Parathyroid adenoma (tissue), 2 donors: ENCODE data around the gene SHISAL2A.
"Not testable (repeated sequence)": the region's sequence is repeated elsewhere in the genome, so short reads cannot be mapped to it uniquely, and the experiment has no call there.

Experiments
- H2AFZ ChIP-seq: fragments of 300-600 bp; sonication (generic); one replicate; pipeline ENCODE4 v1.7.0; 2017; ENCODE audit warnings: antibody characterized with exemption, mild to moderate bottlenecking
- H3K27ac ChIP-seq: fragments of 300-600 bp; sonication (generic); one replicate; pipeline ENCODE4 v1.7.0; 2017
- H3K27me3 ChIP-seq: fragments of 300-600 bp; sonication (generic); one replicate; pipeline ENCODE4 v1.7.0; 2017; ENCODE audit warnings: low read length; ENCODE audit not compliant: control insufficient read depth, insufficient read depth
- H3K36me3 ChIP-seq: fragments of 300-600 bp; sonication (generic); one replicate; pipeline ENCODE4 v1.7.0; 2017; ENCODE audit warnings: low read length; ENCODE audit not compliant: control insufficient read depth, insufficient read depth
- H3K4me1 ChIP-seq: fragments of 300-600 bp; sonication (generic); one replicate; pipeline ENCODE4 v1.7.0; 2017; ENCODE audit warnings: control low read depth
- H3K4me2 ChIP-seq: fragments of 300-600 bp; sonication (generic); one replicate; pipeline ENCODE4 v1.7.0; 2017; ENCODE audit warnings: low read length
- H3K4me3 ChIP-seq: fragments of 300-600 bp; sonication (generic); one replicate; pipeline ENCODE4 v1.7.0; 2017; ENCODE audit warnings: low read depth, low read length
- H3K79me2 ChIP-seq: fragments of 300-600 bp; sonication (generic); one replicate; pipeline ENCODE4 v1.7.0; 2017; ENCODE audit warnings: control low read depth
- H3K9ac ChIP-seq: fragments of 300-600 bp; sonication (generic); one replicate; pipeline ENCODE4 v1.7.0; 2017; ENCODE audit warnings: mild to moderate bottlenecking
- H3K9me3 ChIP-seq: fragments of 300-600 bp; sonication (generic); one replicate; pipeline ENCODE4 v1.7.0; 2017; ENCODE audit warnings: low read length; ENCODE audit not compliant: control insufficient read depth
- CTCF ChIP-seq: fragments of 300-600 bp; sonication (generic); IDR thresholded peaks from one replicate; pipeline ENCODE4 v1.7.0; 2017; ENCODE audit warnings: antibody characterized with exemption, mild to moderate bottlenecking
- donor health status: primary hyperparathyroidism.

SHISAL2A gene

DNA sequence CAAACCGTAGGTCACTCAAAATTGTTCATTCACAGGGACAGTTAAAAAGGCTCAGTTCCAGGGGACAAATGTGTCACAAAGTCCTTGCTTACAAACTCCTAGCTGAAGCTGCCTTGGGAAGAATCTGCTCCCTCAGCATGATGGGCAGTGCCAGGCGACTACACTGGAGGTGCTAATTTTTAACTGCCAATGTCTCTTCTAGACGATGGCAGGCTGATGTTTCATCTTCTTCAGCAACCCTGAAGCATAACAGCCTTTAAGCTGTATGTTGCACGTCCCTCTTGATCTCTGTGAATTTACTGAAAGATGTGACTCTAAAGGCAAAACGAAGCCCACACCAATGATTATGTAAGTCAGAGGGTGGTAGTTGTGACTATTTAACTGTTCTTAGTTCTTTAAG is 53.9 kb downstream of the SHISAL2A start:
- Histone ChIP-seq H2AFZ (no peak overlapping the region), H3K9me3 (no peaks in the 10 kb centered on the region), H3K27me3 (no peaks in the 10 kb centered on the region), H3K36me3 (no peaks in the 10 kb centered on the region), H3K4me1 (no peaks in the 10 kb centered on the region), H3K9ac (no peak overlapping the region), H3K4me3 (no peak overlapping the region), H3K27ac (no peak overlapping the region), H3K79me2 (no peaks in the 10 kb centered on the region), H3K4me2 (no peak overlapping the region)
- no peak for TF ChIP-seq CTCF

- no peaks in the 10 kb centered on the region for H3K36me3 ChIP-seq
Measured at GRCh38 chr1:52691821-52692220, 58.9 kb downstream of the SHISAL2A start.

DNA sequence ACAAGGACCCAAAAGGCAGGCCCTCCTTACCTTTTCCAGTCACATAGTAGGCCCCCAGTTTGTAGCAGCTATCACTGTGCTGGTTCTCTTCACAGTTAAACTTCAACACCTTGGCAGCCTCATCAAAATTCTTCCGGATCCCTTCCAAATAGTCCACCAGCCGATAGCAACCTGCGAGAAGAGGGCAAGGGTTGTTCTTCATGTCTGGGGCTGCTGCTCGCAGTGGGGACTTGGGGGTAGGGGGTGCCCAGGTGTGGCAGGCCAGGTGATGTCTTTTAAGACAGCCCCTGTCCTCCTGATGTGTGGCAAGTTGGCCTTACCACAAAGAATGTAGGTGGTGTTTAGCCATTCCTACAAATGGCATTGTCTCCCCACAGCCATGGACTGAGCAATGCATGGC is 59.7 kb downstream of the SHISAL2A start:
- Histone ChIP-seq H3K9ac (no peak overlapping the region), H3K27ac (no peak overlapping the region), H3K79me2 (no peaks in the 10 kb centered on the region), H3K27me3 (no peaks in the 10 kb centered on the region), H3K4me3 (no peak overlapping the region), H3K36me3 (no peaks in the 10 kb centered on the region), H2AFZ (no peak overlapping the region), H3K4me2 (no peak overlapping the region), H3K4me1 (no peaks in the 10 kb centered on the region), H3K9me3 (no peaks in the 10 kb centered on the region)
- no peak for TF ChIP-seq CTCF

More at GRCh38 chr1:52691821-52692220, 58.9 kb downstream of the SHISAL2A start:
- no peaks in the 10 kb centered on the region for H3K4me1 ChIP-seq
- no peaks in the 10 kb centered on the region for H3K79me2 ChIP-seq
- no peak overlapping the region for H3K9ac ChIP-seq
- H3K9me3 ChIP-seq: no peaks in the 10 kb centered on the region
- no peak overlapping the region for H2AFZ ChIP-seq
- no peak overlapping the region for H3K4me2 ChIP-seq
- no peak overlapping the region for H3K27ac ChIP-seq
- H3K27me3 ChIP-seq: no peaks in the 10 kb centered on the region
- no peak for TF ChIP-seq CTCF
- no peak overlapping the region for H3K4me3 ChIP-seq

DNA sequence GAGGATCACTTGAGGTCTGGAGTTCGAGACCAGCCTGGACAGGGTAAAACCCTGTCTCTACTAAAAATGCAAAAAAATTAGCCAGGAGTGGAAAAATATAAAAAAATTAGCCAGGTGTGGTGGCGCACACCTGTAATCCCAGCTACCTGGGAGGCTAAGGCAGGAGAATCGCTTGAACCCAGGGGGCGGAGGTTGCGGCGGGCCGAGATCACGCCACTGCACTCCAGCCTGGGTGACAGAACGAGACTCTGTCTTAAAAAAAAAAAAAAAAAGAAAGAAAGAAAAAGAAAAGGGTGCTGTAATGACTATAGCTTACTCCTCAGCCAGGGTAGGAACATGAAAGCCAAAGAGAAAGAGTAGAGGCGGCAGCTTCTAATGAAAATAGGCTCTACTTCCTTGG is 60.4 kb downstream of the SHISAL2A start:
- H3K27ac ChIP-seq, H3K9ac ChIP-seq, H3K79me2 ChIP-seq, H3K4me3 ChIP-seq, H2AFZ ChIP-seq, H3K27me3 ChIP-seq, H3K4me1 ChIP-seq, H3K9me3 ChIP-seq, H3K36me3 ChIP-seq, H3K4me2 ChIP-seq: not testable (repeated sequence)

- Histone ChIP-seq H3K9me3 (no peaks in the 10 kb centered on the region), H3K4me3 (no peak overlapping the region), H3K27ac (no peak overlapping the region), H3K79me2 (no peaks in the 10 kb centered on the region), H3K4me2 (no peak overlapping the region), H3K4me1 (no peaks in the 10 kb centered on the region), H2AFZ (no peak overlapping the region), H3K27me3 (no peaks in the 10 kb centered on the region), H3K36me3 (no peaks in the 10 kb centered on the region), H3K9ac (no peak overlapping the region)
- TF ChIP-seq CTCF: no peak
Measured at GRCh38 chr1:52693843-52694242, 60.9 kb downstream of the SHISAL2A start.
